Measurements from ENCODE around the gene PDE5A.

- TF ChIP-seq EP300 (IDR thresholded peaks at IDR 0.05) (no peak), REST (IDR thresholded peaks at IDR 0.05) (no peak), ELK1 (IDR thresholded peaks at IDR 0.05; ENCODE audit: low read depth, low read length) (no peak), SMC3 (IDR thresholded peaks at IDR 0.05) (no peak), USF2 (IDR thresholded peaks at IDR 0.05) (no peak), SREBF2 (IDR thresholded peaks at IDR 0.05) (no peak), POLR2A (IDR thresholded peaks at IDR 0.05; ENCODE audit: low read length) (no peak), MYC (IDR thresholded peaks at IDR 0.05; ENCODE audit: borderline replicate concordance, low read length) (no peak), CTCF (IDR thresholded peaks at IDR 0.05) (no peak), NFE2L2 (conservative IDR thresholded peaks at IDR 0.05; ENCODE audit: low read length) (no peak), ZNF302 (CRISPR knock-in tag; IDR thresholded peaks at IDR 0.05) (no peak), NR3C1 (IDR thresholded peaks at IDR 0.05) (no peak), JUNB (IDR thresholded peaks at IDR 0.05) (no peak), CHD2 (IDR thresholded peaks at IDR 0.05; ENCODE audit: low read length, partially characterized antibody) (no peak)
Observed at GRCh38 chr4:119518230-119518892, 110.2 kb downstream of the PDE5A start.

Data from A549 (cell line).